GM23338 (cell line): ENCODE measurements around the gene TSSC4. TPM values are rescaled to one million over a fixed set of nuclear protein-coding genes. Genes with fewer than 3 reads are reported as not detected.

ENCODE experiments used
- ATAC-seq: fragments of 200-7000 bp; cut with Tn5 transposase; 3 replicates; pipeline ENCODE4 v1.9.1; 2020
- DNase-seq: peaks from one replicate; pipeline ENCODE4 v3.0.0-alpha.2; 2015; ENCODE audit warnings: low spot score
- H2AFZ ChIP-seq: fragments of 200-600 bp; sonication (generic); 2 replicates; pipeline ENCODE4 v1.8.0; 2016; ENCODE audit warnings: antibody characterized with exemption, mild to moderate bottlenecking, moderate library complexity
- H3F3A ChIP-seq: fragments of 200-600 bp; sonication (generic); replicated peaks from 2 replicates; pipeline ENCODE4 v1.8.0; 2017; ENCODE audit warnings: antibody characterized with exemption, mixed run types, low read depth
- H3K27ac ChIP-seq: fragments of 200-600 bp; sonication (generic); 2 replicates; pipeline ENCODE4 v1.6.1; 2016; ENCODE audit warnings: low read depth
- H3K27me3 ChIP-seq: fragments of 200-600 bp; sonication (generic); 2 replicates; pipeline ENCODE4 v1.8.0; 2016; ENCODE audit warnings: mild to moderate bottlenecking, mixed run types, moderate library complexity; ENCODE audit not compliant: insufficient read depth
- H3K36me3 ChIP-seq: fragments of 200-600 bp; sonication (generic); 2 replicates; pipeline ENCODE4 v1.8.0; 2016; ENCODE audit warnings: mild to moderate bottlenecking; ENCODE audit not compliant: insufficient read depth
- H3K4me1 ChIP-seq: fragments of 200-600 bp; sonication (generic); 2 replicates; pipeline ENCODE4 v1.8.0; 2016; ENCODE audit warnings: mild to moderate bottlenecking, moderate library complexity; ENCODE audit not compliant: insufficient read depth
- H3K4me2 ChIP-seq: fragments of 200-600 bp; sonication (generic); 2 replicates; pipeline ENCODE4 v1.7.1; 2017; ENCODE audit warnings: mixed run types
- H3K4me3 ChIP-seq: fragments of 200-600 bp; sonication (generic); 2 replicates; pipeline ENCODE4 v1.6.1; 2016; ENCODE audit warnings: mixed run types
- H3K79me2 ChIP-seq: fragments of 200-600 bp; sonication (generic); replicated peaks from 2 replicates; pipeline ENCODE4 v1.8.0; 2017; ENCODE audit warnings: mild to moderate bottlenecking; ENCODE audit not compliant: insufficient read depth
- H3K9me2 ChIP-seq: fragments of 200-600 bp; sonication (generic); 2 replicates; pipeline ENCODE4 v1.8.0; 2017; ENCODE audit not compliant: insufficient read depth
- H4K20me1 ChIP-seq: fragments of 200-600 bp; sonication (generic); replicated peaks from 2 replicates; pipeline ENCODE4 v1.8.0; 2017; ENCODE audit warnings: mild to moderate bottlenecking; ENCODE audit not compliant: insufficient read depth
- H3K27ac Mint-ChIP-seq: 2 replicates; pipeline ENCODE4 v1.8.0; 2020; ENCODE audit warnings: inconsistent platforms, mild to moderate bottlenecking, moderate library complexity, mixed read lengths
- H3K27me3 Mint-ChIP-seq: 3 replicates; pipeline ENCODE4 v1.8.0; 2022; ENCODE audit warnings: low read depth, mild to moderate bottlenecking, moderate library complexity, mixed read lengths, inconsistent platforms; ENCODE audit not compliant: insufficient read depth, poor library complexity
- H3K36me3 Mint-ChIP-seq: 3 replicates; pipeline ENCODE4 v1.8.0; 2021; ENCODE audit warnings: low read depth, mild to moderate bottlenecking, inconsistent platforms, moderate library complexity, mixed read lengths
- H3K4me1 Mint-ChIP-seq: 3 replicates; pipeline ENCODE4 v1.8.0; 2020; ENCODE audit warnings: mild to moderate bottlenecking, inconsistent platforms, mixed read lengths
- H3K4me3 Mint-ChIP-seq: 3 replicates; pipeline ENCODE4 v1.8.0; 2021; ENCODE audit warnings: moderate library complexity, mild to moderate bottlenecking, inconsistent platforms, mixed read lengths
- H3K9me3 Mint-ChIP-seq: 3 replicates; pipeline ENCODE4 v1.8.0; 2020; ENCODE audit warnings: moderate library complexity, mild to moderate bottlenecking, inconsistent platforms, mixed read lengths
- CREB1 ChIP-seq: fragments of 250-450 bp; sonication (Bioruptor Pico); IDR thresholded peaks from 2 replicates; pipeline ENCODE4 v1.5.0; 2020; ENCODE audit warnings: low read depth, mild to moderate bottlenecking, moderate library complexity
- EZH2 ChIP-seq: fragments of 200-600 bp; sonication (generic); IDR thresholded peaks from one replicate; pipeline ENCODE4 v1.8.0; 2017; ENCODE audit warnings: antibody characterized with exemption, mild to moderate bottlenecking, low read depth; ENCODE audit not compliant: unreplicated experiment
- EZH2phosphoT487 ChIP-seq: fragments of 200-600 bp; sonication (generic); IDR thresholded peaks from one replicate; pipeline ENCODE4 v1.8.1; 2018; ENCODE audit warnings: antibody characterized with exemption; ENCODE audit not compliant: unreplicated experiment
- JUNB ChIP-seq: IDR thresholded peaks from one replicate; pipeline ENCODE4 v1.6.1; 2016; ENCODE audit warnings: antibody characterized with exemption; ENCODE audit not compliant: unreplicated experiment
- NANOG ChIP-seq: IDR thresholded peaks from 2 replicates; pipeline ENCODE4 v1.6.1; 2016; ENCODE audit warnings: antibody characterized with exemption, borderline replicate concordance
- POLR2AphosphoS5 ChIP-seq: IDR thresholded peaks from 2 replicates; pipeline ENCODE4 v1.6.1; 2016; ENCODE audit warnings: antibody characterized with exemption, low read depth
- STAT1 ChIP-seq: IDR thresholded peaks from one replicate; pipeline ENCODE4 v1.6.1; 2016; ENCODE audit warnings: antibody characterized with exemption; ENCODE audit not compliant: unreplicated experiment
- ZNF114 ChIP-seq: fragments of 250-450 bp; sonication (Bioruptor Pico); IDR thresholded peaks from 2 replicates; pipeline ENCODE4 v1.5.0; 2020; ENCODE audit warnings: mild to moderate bottlenecking, moderate library complexity
- ZNF331 ChIP-seq: fragments of 250-450 bp; sonication (Bioruptor Pico); IDR thresholded peaks from 2 replicates; pipeline ENCODE4 v1.5.0; 2020; ENCODE audit warnings: low read depth, mild to moderate bottlenecking, moderate library complexity
- polyA plus RNA-seq: library from polyadenylated mRNA; unstranded; fragments of >200 nt; fragmentation: Nextera tagmentation; extraction: Ambion mirVana; gene quantifications from 2 replicates; pipeline ENCODE4 v1.2.1, GENCODE V29; 2016
- total RNA-seq: library from RNA; depleted of rRNA; stranded (reverse); fragments of >200 nt; shearing (Covaris generic); gene quantifications from 2 replicates; pipeline ENCODE4 v1.2.3, GENCODE V29; 2014
- TF ChIP-seq, protein P1 (sequence below): IDR thresholded peaks from 2 replicates; pipeline ENCODE4 v1.6.1; 2016; ENCODE audit warnings: antibody characterized with exemption
- TF ChIP-seq, protein P2 (sequence below): IDR thresholded peaks from one replicate; pipeline ENCODE4 v1.6.1; 2018; ENCODE audit warnings: antibody characterized with exemption; ENCODE audit not compliant: unreplicated experiment
- TF ChIP-seq, protein P3 (sequence below), 2 experiments: fragments of 200-600 bp in 1 of 2; sonication (generic) in 1 of 2; conservative IDR thresholded peaks; 2 replicates each; pipeline versions ENCODE4 v1.5.1 to v1.6.1; 2016 to 2017; ENCODE audit warnings: antibody characterized with exemption in 2 of 2, low read depth in 2 of 2, mild to moderate bottlenecking in 2 of 2, moderate library complexity in 1 of 2
- TF ChIP-seq, protein P4 (sequence below): fragments of 250-450 bp; sonication (Bioruptor Pico); IDR thresholded peaks from 2 replicates; pipeline ENCODE4 v1.5.0; 2020; ENCODE audit warnings: mild to moderate bottlenecking, moderate library complexity

Gene TSSC4
- total and polyA plus RNA-seq, 2 experiments from 2014 or later = 27.5 to 44.3 TPM

DNA sequence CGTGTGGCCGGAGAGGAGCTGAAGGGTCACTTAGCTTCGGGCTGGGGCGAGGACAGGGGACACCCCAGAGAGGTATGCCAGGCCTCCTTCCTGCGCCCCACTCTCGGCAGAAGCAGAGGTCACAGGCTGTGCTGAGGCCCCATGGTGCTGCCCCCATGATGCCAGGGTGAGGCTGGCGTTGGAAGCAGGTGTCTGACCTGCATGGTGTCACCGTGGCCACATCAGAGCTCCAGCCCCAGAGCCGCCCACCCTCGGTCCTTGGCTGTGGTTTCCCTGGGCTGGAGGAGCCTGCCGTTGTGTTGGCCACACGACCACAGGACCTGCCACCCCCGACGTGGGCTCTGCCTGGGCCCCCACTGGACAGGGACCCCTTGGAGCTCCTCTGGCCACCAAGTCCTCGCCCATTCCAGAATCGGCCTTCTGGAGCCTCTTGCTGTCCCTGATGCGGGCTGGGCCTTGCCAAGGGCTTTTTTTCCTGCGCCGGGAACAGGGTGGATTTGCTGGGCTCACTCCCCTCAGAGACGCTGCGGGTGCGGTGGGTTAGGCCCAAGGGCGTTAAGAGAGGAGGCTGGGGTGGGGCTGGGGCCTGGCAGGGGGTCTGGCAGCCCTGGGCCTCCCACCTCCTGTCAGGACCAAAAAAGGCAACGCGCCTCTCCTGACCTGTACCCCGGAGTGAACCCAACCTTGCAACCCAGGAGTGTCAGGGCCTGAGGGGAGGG lies 8.2 kb upstream of the TSSC4 start:
- no peak overlapping the region for H3K27ac Mint-ChIP-seq
- no peaks in the 10 kb centered on the region for H3K9me3 Mint-ChIP-seq
- Histone ChIP-seq H3K4me2 (no peak overlapping the region), H3K4me1 (no peaks in the 10 kb centered on the region; the same call in 1 of the 2 replicates), H3K36me3 (no peaks in the 10 kb centered on the region), H3K27ac (no peak overlapping the region), H3K4me3 (no peak overlapping the region), H3K27me3 (no peaks in the 10 kb centered on the region), H3K9me2 (no peaks in the 10 kb centered on the region), H2AFZ (no peak overlapping the region), H3F3A (no peaks in the 10 kb centered on the region), H4K20me1 (peaks cover 6% of the 10 kb centered on the region), H3K79me2 (peaks cover 28% of the 10 kb centered on the region)
- peaks cover 6% of the 10 kb centered on the region; the same call in 2 of the 3 replicates for H3K36me3 Mint-ChIP-seq
- H3K4me1 Mint-ChIP-seq = peaks cover 17% of the 10 kb centered on the region
- DNase-seq = no peak
- TF ChIP-seq, protein P1, sequence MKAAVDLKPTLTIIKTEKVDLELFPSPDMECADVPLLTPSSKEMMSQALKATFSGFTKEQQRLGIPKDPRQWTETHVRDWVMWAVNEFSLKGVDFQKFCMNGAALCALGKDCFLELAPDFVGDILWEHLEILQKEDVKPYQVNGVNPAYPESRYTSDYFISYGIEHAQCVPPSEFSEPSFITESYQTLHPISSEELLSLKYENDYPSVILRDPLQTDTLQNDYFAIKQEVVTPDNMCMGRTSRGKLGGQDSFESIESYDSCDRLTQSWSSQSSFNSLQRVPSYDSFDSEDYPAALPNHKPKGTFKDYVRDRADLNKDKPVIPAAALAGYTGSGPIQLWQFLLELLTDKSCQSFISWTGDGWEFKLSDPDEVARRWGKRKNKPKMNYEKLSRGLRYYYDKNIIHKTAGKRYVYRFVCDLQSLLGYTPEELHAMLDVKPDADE = no peak
- TF ChIP-seq EZH2 = no peak
- TF ChIP-seq STAT1 = no peak
- TF ChIP-seq, protein P2, sequence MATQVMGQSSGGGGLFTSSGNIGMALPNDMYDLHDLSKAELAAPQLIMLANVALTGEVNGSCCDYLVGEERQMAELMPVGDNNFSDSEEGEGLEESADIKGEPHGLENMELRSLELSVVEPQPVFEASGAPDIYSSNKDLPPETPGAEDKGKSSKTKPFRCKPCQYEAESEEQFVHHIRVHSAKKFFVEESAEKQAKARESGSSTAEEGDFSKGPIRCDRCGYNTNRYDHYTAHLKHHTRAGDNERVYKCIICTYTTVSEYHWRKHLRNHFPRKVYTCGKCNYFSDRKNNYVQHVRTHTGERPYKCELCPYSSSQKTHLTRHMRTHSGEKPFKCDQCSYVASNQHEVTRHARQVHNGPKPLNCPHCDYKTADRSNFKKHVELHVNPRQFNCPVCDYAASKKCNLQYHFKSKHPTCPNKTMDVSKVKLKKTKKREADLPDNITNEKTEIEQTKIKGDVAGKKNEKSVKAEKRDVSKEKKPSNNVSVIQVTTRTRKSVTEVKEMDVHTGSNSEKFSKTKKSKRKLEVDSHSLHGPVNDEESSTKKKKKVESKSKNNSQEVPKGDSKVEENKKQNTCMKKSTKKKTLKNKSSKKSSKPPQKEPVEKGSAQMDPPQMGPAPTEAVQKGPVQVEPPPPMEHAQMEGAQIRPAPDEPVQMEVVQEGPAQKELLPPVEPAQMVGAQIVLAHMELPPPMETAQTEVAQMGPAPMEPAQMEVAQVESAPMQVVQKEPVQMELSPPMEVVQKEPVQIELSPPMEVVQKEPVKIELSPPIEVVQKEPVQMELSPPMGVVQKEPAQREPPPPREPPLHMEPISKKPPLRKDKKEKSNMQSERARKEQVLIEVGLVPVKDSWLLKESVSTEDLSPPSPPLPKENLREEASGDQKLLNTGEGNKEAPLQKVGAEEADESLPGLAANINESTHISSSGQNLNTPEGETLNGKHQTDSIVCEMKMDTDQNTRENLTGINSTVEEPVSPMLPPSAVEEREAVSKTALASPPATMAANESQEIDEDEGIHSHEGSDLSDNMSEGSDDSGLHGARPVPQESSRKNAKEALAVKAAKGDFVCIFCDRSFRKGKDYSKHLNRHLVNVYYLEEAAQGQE = no peak
- no peak for TF ChIP-seq JUNB
- no peak for TF ChIP-seq CREB1
- TF ChIP-seq ZNF331 (CRISPR knock-in tag) = no peak
- TF ChIP-seq, protein P3, sequence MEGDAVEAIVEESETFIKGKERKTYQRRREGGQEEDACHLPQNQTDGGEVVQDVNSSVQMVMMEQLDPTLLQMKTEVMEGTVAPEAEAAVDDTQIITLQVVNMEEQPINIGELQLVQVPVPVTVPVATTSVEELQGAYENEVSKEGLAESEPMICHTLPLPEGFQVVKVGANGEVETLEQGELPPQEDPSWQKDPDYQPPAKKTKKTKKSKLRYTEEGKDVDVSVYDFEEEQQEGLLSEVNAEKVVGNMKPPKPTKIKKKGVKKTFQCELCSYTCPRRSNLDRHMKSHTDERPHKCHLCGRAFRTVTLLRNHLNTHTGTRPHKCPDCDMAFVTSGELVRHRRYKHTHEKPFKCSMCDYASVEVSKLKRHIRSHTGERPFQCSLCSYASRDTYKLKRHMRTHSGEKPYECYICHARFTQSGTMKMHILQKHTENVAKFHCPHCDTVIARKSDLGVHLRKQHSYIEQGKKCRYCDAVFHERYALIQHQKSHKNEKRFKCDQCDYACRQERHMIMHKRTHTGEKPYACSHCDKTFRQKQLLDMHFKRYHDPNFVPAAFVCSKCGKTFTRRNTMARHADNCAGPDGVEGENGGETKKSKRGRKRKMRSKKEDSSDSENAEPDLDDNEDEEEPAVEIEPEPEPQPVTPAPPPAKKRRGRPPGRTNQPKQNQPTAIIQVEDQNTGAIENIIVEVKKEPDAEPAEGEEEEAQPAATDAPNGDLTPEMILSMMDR (conservative IDR thresholded peaks at IDR 0.05; ENCODE audit: low read depth in 2 of 2) = no peak
- no peak for TF ChIP-seq EZH2phosphoT487
- TF ChIP-seq NANOG = no peak
- no peak for TF ChIP-seq POLR2AphosphoS5
- TF ChIP-seq ZNF114 (CRISPR knock-in tag) = no peak
- TF ChIP-seq, protein P4, sequence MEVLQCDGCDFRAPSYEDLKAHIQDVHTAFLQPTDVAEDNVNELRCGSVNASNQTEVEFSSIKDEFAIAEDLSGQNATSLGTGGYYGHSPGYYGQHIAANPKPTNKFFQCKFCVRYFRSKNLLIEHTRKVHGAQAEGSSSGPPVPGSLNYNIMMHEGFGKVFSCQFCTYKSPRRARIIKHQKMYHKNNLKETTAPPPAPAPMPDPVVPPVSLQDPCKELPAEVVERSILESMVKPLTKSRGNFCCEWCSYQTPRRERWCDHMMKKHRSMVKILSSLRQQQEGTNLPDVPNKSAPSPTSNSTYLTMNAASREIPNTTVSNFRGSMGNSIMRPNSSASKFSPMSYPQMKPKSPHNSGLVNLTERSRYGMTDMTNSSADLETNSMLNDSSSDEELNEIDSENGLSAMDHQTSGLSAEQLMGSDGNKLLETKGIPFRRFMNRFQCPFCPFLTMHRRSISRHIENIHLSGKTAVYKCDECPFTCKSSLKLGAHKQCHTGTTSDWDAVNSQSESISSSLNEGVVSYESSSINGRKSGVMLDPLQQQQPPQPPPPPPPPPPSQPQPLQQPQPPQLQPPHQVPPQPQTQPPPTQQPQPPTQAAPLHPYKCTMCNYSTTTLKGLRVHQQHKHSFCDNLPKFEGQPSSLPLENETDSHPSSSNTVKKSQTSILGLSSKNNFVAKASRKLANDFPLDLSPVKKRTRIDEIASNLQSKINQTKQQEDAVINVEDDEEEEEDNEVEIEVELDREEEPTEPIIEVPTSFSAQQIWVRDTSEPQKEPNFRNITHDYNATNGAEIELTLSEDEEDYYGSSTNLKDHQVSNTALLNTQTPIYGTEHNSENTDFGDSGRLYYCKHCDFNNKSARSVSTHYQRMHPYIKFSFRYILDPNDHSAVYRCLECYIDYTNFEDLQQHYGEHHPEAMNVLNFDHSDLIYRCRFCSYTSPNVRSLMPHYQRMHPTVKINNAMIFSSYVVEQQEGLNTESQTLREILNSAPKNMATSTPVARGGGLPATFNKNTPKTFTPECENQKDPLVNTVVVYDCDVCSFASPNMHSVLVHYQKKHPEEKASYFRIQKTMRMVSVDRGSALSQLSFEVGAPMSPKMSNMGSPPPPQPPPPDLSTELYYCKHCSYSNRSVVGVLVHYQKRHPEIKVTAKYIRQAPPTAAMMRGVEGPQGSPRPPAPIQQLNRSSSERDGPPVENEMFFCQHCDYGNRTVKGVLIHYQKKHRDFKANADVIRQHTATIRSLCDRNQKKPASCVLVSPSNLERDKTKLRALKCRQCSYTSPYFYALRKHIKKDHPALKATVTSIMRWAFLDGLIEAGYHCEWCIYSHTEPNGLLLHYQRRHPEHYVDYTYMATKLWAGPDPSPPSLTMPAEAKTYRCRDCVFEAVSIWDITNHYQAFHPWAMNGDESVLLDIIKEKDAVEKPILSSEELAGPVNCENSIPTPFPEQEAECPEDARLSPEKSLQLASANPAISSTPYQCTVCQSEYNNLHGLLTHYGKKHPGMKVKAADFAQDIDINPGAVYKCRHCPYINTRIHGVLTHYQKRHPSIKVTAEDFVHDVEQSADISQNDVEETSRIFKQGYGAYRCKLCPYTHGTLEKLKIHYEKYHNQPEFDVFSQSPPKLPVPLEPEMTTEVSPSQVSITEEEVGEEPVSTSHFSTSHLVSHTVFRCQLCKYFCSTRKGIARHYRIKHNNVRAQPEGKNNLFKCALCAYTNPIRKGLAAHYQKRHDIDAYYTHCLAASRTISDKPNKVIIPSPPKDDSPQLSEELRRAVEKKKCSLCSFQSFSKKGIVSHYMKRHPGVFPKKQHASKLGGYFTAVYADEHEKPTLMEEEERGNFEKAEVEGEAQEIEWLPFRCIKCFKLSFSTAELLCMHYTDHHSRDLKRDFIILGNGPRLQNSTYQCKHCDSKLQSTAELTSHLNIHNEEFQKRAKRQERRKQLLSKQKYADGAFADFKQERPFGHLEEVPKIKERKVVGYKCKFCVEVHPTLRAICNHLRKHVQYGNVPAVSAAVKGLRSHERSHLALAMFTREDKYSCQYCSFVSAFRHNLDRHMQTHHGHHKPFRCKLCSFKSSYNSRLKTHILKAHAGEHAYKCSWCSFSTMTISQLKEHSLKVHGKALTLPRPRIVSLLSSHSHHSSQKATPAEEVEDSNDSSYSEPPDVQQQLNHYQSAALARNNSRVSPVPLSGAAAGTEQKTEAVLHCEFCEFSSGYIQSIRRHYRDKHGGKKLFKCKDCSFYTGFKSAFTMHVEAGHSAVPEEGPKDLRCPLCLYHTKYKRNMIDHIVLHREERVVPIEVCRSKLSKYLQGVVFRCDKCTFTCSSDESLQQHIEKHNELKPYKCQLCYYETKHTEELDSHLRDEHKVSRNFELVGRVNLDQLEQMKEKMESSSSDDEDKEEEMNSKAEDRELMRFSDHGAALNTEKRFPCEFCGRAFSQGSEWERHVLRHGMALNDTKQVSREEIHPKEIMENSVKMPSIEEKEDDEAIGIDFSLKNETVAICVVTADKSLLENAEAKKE (CRISPR knock-in tag) = no peak
- H3K4me3 Mint-ChIP-seq = no peak overlapping the region
- H3K27me3 Mint-ChIP-seq = peaks cover 9% of the 10 kb centered on the region
- ATAC-seq = no peak
